PC-9 (cell line): Measurements from ENCODE around the gene CDH13. TPM values are rescaled to one million over a fixed set of nuclear protein-coding genes. Genes with fewer than 3 reads are reported as not detected.

ENCODE experiments used
- BruUV-seq: library from RNA; stranded (reverse); fragments of 400-500 nt; replicated peaks from 2 replicates; lab custom pipeline; 2021; lab: Mats Ljungman, UMichigan
- CTCF ChIA-PET: fragments of 300-600 bp; sonication (Branson Sonifier 250); formaldehyde crosslinking; loops from one replicate; lab custom pipeline; 2022; ENCODE audit warnings: antibody characterized with exemption; lab: Charles Lee
- POLR2A ChIA-PET: fragments of 300-600 bp; sonication (Branson Sonifier 250); formaldehyde crosslinking; loops from one replicate; lab custom pipeline; 2022; ENCODE audit warnings: antibody characterized with exemption; ENCODE audit not compliant: unreplicated experiment; lab: Charles Lee
- DNase-seq, 2 experiments: peaks; one replicate each; pipeline versions ENCODE4 v3.0.0 to v3.0.0-alpha.2; 2015 to 2022; ENCODE audit warnings: mixed read lengths in 1 of 2
- H2AFZ ChIP-seq: fragments of 200-600 bp; sonication (generic); 2 replicates; pipeline ENCODE4 v1.8.1; 2017; ENCODE audit warnings: antibody characterized with exemption
- H3F3A ChIP-seq: fragments of 200-600 bp; sonication (generic); 2 replicates; pipeline ENCODE4 v1.8.1; 2017; ENCODE audit warnings: antibody characterized with exemption, mild to moderate bottlenecking, low read depth; ENCODE audit not compliant: insufficient read depth
- H3K27ac ChIP-seq: fragments of 200-600 bp; sonication (generic); 2 replicates; pipeline ENCODE4 v1.6.1; 2016; ENCODE audit warnings: mixed run types
- H3K27me3 ChIP-seq: fragments of 200-600 bp; sonication (generic); 2 replicates; pipeline ENCODE4 v1.6.1; 2016; ENCODE audit warnings: low read depth, mixed run types; ENCODE audit not compliant: insufficient read depth
- H3K36me3 ChIP-seq: fragments of 200-600 bp; sonication (generic); 2 replicates; pipeline ENCODE4 v1.6.1; 2016; ENCODE audit warnings: low read depth, mixed run types
- H3K4me1 ChIP-seq: fragments of 200-600 bp; sonication (generic); replicated peaks from 2 replicates; pipeline ENCODE4 v1.6.1; 2016; ENCODE audit warnings: mixed run types; ENCODE audit not compliant: insufficient read depth
- H3K4me2 ChIP-seq: fragments of 200-600 bp; sonication (generic); 2 replicates; pipeline ENCODE4 v1.6.1; 2017; ENCODE audit warnings: mixed run types
- H3K4me3 ChIP-seq: fragments of 200-600 bp; sonication (generic); 2 replicates; pipeline ENCODE4 v1.6.1; 2016; ENCODE audit warnings: mixed run types
- H3K79me2 ChIP-seq: fragments of 200-600 bp; sonication (generic); 2 replicates; pipeline ENCODE4 v1.6.1; 2017; ENCODE audit warnings: low read depth, mixed run types
- H3K9me2 ChIP-seq: fragments of 200-600 bp; sonication (generic); 2 replicates; pipeline ENCODE4 v1.8.1; 2017; ENCODE audit warnings: mild to moderate bottlenecking; ENCODE audit not compliant: insufficient read depth
- H3K9me3 ChIP-seq: fragments of 200-600 bp; sonication (generic); 2 replicates; pipeline ENCODE4 v1.8.1; 2016; ENCODE audit warnings: low read depth; ENCODE audit not compliant: insufficient read depth
- H4K20me1 ChIP-seq: fragments of 200-600 bp; sonication (generic); 2 replicates; pipeline ENCODE4 v1.8.1; 2017; ENCODE audit not compliant: insufficient read depth
- CTCF ChIP-seq: fragments of 200-600 bp; sonication (generic); conservative IDR thresholded peaks from 2 replicates; pipeline ENCODE4 v1.6.1; 2017; ENCODE audit warnings: mixed run types, antibody characterized with exemption, mild to moderate bottlenecking, moderate library complexity
- EZH2 ChIP-seq: fragments of 200-600 bp; sonication (generic); IDR thresholded peaks from 2 replicates; pipeline ENCODE4 v1.8.0; 2017; ENCODE audit warnings: antibody characterized with exemption, low read depth
- intact Hi-C: fragments of 100-400 bp; cut with micrococcal nuclease; formaldehyde crosslinking; loops from one replicate; pipeline ENCODE4 v1.10.0; 2022; ENCODE audit not compliant: unreplicated experiment
- total RNA-seq: library from RNA; stranded (reverse); gene quantifications from 2 replicates; pipeline ENCODE4 v1.2.3, GENCODE V29; 2021

CDH13 gene
- total RNA-seq, 1 experiment from 2014 or later: 0.24 TPM

- Histone ChIP-seq H3K36me3 (no peaks in the 10 kb centered on the region), H3K27me3 (peaks cover 18% of the 10 kb centered on the region), H3K9me3 (no peaks in the 10 kb centered on the region), H3F3A (no peaks in the 10 kb centered on the region), H4K20me1 (no peaks in the 10 kb centered on the region), H3K4me3 (no peak overlapping the region), H3K27ac (no peak overlapping the region), H3K79me2 (no peaks in the 10 kb centered on the region), H3K4me1 (no peaks in the 10 kb centered on the region), H3K4me2 (no peak overlapping the region), H2AFZ (no peak overlapping the region), H3K9me2 (no peaks in the 10 kb centered on the region)
- TF ChIP-seq CTCF: no peak
- TF ChIP-seq EZH2: no peak
- BruUV-seq: no TSS peak
- POLR2A ChIA-PET: no interaction called here
- no peak for DNase-seq
- intact Hi-C loops: no loop called here
- CTCF ChIA-PET: interaction anchor here (0.5 kb wide), 1 partner anchor 35 kb away, joined by 4 read pairs; no protein-coding TSS in a partner anchor
Observed at GRCh38 chr16:82672676-82673075, 45.9 kb downstream of the CDH13 start.

GRCh38 chr16:82675300-82675699 lies 48.5 kb downstream of the CDH13 start:
- Histone ChIP-seq H3K36me3 (no peaks in the 10 kb centered on the region), H3K4me1 (no peaks in the 10 kb centered on the region), H3K9me2 (no peaks in the 10 kb centered on the region), H3K4me3 (no peak overlapping the region), H3K4me2 (no peak overlapping the region), H3K79me2 (no peaks in the 10 kb centered on the region), H3F3A (no peaks in the 10 kb centered on the region), H3K27me3 (0 out of 2 replicates have a peak, but pooled peaks cover 7% of the 10 kb centered on the region), H3K9me3 (no peaks in the 10 kb centered on the region), H3K27ac (no peak overlapping the region), H2AFZ (no peak overlapping the region), H4K20me1 (no peaks in the 10 kb centered on the region)
- DNase-seq: no peak
- no TSS peak for BruUV-seq
- TF ChIP-seq EZH2: no peak
- no peak for TF ChIP-seq CTCF
- ChIA-PET CTCF (no interaction called here), POLR2A (no interaction called here)
- intact Hi-C loops: no loop called here

GRCh38 chr16:82681592-82681991 lies 54.8 kb downstream of the CDH13 start:
- CTCF ChIA-PET: no interaction called here
- Histone ChIP-seq H3K9me3 (no peaks in the 10 kb centered on the region), H3F3A (no peaks in the 10 kb centered on the region), H3K4me1 (no peaks in the 10 kb centered on the region), H3K27me3 (peaks cover 16% of the 10 kb centered on the region), H3K9me2 (no peaks in the 10 kb centered on the region), H2AFZ (no peak overlapping the region), H3K27ac (no peak overlapping the region), H3K36me3 (no peaks in the 10 kb centered on the region), H3K4me3 (no peak overlapping the region), H3K79me2 (no peaks in the 10 kb centered on the region), H3K4me2 (no peak overlapping the region), H4K20me1 (no peaks in the 10 kb centered on the region)
- intact Hi-C loops: no loop called here
- POLR2A ChIA-PET: no interaction called here
- TF ChIP-seq CTCF: no peak
- TF ChIP-seq EZH2: no peak
- BruUV-seq: no TSS peak
- no peak for DNase-seq
